G401 (cell line): ENCODE measurements around the gene HYCC2. TPM values are rescaled to one million over a fixed set of nuclear protein-coding genes. Genes with fewer than 3 reads are reported as not detected.
"Not testable (repeated sequence)": the region's sequence is repeated elsewhere in the genome, so short reads cannot be mapped to it uniquely, and the experiment has no call there.

Experiments used
- DNase-seq: peaks from one replicate; pipeline ENCODE4 v3.0.0-alpha.2; 2015; ENCODE audit warnings: low spot score
- in situ Hi-C: cut with HindIII; loops from 2 replicates; pipeline ENCODE4 v1.10.0; 2016; ENCODE audit warnings: low sequenced_read_pairs, mixed read lengths
- total RNA-seq: library from RNA; depleted of rRNA; stranded (reverse); fragments of >200 nt; shearing (Covaris generic); gene quantifications from 2 replicates; pipeline ENCODE4 v1.2.3, GENCODE V29; 2014; rRNA removed

Gene HYCC2
- total RNA-seq = 0.49 and 3.2 TPM in 2 replicates

DNA sequence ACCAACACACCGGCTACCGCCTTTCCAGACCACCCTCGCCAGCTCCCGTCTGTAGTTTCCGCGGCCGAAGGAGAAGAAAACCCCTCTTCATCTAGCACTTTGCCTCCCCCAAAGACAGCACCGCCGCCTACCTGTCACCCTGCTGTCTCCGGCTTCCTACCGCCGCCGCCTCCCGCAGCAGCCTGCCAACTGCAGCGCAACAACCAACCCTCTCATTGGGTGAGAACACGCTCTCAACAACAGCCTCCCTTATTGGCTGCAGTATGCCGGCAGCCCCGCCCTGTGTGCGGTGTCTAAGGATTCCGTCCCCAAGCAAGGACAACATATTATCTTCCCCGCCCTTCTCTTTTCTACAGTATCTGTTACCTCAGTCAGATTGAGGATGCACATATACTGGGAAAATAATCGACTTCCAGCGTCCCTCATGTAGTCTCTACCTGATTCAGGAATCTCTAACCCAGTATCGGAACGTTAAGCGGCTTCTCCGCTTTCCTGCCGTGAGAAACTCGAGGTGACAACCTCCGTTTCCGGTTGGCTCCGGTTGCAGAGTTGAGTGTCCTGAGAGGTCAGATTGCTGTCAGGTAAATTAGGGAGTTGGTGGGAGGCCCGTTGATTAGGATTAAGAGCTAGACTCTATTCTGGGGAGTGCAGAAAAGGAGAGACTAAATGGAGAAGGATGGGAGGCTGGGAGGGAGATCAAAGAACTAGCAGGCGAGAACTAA lies at the start of gene HYCC2, which contains the start of gene NDUFB3:
Gene HYCC2 (minus strand): TSS at position 193 of the 722 bp plus-strand sequence. CDS start 47,662 bp downstream, outside the sequence.
Gene NDUFB3 (plus strand): TSS at position 523 of the 722 bp plus-strand sequence. CDS start 6,882 bp downstream, outside the sequence.
- peak; percentile 95 for DNase-seq
- in situ Hi-C loops = no loop called here

DNA sequence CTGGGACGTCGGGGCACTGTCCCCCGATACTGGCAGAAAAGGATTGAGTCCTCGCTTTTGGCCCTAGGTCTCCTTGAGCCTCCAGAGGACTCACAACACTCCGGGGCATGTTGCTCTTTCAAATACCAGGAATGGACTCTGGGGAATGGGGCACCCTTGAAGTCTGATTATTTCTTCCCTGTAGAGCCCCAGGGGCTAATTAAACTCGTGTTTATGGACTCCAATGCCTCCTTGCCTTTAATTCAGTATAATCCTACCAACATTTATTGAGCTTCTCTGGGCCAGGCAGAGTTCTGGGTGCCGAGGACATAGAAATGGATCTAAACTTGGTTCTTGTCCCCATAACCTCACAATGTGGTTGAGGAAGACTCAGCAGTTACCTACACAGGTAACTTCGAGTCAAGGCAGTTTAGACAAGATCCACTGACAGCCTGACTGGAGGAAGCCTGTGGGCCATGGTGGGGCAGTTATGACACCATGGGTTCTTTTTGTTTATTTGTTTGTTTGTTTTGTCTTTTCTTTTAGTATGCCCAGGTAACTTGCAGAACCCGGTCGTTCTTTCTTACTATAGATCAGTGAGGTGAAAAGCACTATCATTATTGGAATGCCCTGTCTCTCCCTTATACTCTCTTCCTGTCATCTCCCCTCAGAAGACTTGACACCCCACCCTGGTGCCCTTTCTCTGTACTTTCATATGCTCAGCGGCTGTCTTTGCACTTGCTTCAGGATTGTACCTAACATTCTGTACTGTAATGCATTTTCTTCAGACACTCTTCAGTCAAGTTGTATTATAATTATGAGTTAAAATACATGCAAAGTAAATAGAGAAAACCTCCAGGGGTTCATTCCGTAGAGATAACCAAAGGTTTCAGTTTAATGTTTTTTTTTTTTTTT lies 47.7 kb upstream of the HYCC2 start:
- in situ Hi-C loops = no loop called here

DNA sequence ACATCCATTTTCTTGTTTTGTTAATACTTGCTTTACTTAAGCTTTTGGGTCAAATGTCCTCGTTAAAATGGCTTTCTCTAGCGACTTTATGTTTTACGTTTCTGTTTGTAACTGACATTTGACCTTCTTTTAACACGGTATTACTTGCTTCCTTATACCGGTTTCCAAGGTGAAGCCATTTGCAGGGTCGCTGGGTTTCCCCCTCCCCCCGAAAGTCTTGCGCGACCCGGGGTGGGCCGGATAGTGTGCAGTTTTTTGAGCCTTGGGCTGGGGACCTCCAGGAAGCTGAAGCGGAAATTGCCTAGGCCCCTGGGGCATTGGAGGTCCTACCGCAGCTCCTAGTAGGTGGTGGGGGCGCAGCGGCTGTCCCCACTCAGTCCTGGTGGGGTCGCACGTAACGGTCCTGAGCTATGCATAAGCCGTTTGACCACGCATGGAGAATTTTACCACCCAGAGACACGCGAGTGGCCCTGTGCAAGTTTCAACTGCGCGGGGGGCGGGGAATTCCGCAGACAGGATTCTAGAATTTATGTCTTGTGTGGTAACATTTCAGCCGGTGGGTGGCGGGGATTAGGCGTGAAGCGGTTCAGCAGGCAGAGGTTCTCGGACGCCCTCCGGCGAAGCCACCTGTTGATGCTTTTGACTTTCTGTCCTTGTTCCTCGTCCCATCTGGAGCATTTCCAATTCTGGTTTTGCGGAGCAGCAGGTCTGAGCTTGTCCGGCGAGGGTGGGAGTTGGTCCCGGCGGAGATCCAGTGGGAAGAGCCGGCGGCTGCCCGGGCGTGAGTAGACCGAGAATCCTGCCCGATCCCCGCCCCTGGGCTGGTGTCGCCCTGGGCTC lies 46.9 kb upstream of the HYCC2 start:
- in situ Hi-C loops = no loop called here

More for the DNA sequence above, 47.7 kb upstream of the HYCC2 start:
- peak; percentile 66 for DNase-seq

GRCh38 chr2:201117735-201118094 lies 46.2 kb upstream of the HYCC2 start:
- DNase-seq, in situ Hi-C loops: not testable (repeated sequence)

More for the DNA sequence above, 46.9 kb upstream of the HYCC2 start:
- DNase-seq = peak; percentile 85

- in situ Hi-C loops = no loop called here
- peak; percentile 64 for DNase-seq
These were observed 45.7 kb upstream of the HYCC2 start for GRCh38 chr2:201116959-201117734.

DNA sequence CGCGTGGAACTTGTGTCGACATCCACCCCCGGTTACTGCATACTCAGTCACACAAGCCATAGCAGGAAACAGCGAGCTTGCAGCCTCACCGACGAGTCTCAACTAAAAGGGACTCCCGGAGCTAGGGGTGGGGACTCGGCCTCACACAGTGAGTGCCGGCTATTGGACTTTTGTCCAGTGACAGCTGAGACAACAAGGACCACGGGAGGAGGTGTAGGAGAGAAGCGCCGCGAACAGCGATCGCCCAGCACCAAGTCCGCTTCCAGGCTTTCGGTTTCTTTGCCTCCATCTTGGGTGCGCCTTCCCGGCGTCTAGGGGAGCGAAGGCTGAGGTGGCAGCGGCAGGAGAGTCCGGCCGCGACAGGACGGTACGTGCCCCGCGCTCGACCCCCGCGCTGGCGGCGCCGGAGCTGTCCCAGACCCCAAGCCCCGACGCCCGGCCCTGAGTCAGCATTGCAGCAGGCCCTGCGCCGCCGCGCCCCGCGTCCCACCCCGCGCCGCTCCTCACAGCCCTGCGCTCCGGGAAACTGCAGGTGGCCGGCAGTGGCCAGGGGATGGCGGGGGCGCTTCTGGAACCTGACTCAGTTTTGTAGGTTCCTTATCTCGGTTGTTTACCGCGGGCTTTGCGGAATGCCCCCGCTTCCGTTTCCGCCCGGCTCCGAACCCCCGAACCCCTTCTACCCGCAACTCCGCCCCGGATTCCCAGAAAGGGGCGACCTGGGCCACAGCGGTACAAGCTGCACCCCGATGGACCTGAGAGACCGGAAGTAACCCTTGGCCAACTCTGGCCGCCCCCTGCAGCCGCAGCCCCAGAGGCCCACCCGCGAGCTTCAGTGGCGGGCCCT lies 44.9 kb upstream of the HYCC2 start, which contains the start of gene CFLAR:
Gene CFLAR (plus strand): TSS at position 50 of the 844 bp plus-strand sequence. CDS start 13,702 bp downstream, outside the sequence.
- in situ Hi-C loops = no loop called here
- peak; percentile 78 for DNase-seq

- in situ Hi-C loops = no loop called here
- DNase-seq = no peak
These were observed 43.4 kb upstream of the HYCC2 start for GRCh38 chr2:201114846-201115245.

- in situ Hi-C loops = no loop called here
These were observed 42.9 kb upstream of the HYCC2 start for GRCh38 chr2:201114350-201114749.

DNA sequence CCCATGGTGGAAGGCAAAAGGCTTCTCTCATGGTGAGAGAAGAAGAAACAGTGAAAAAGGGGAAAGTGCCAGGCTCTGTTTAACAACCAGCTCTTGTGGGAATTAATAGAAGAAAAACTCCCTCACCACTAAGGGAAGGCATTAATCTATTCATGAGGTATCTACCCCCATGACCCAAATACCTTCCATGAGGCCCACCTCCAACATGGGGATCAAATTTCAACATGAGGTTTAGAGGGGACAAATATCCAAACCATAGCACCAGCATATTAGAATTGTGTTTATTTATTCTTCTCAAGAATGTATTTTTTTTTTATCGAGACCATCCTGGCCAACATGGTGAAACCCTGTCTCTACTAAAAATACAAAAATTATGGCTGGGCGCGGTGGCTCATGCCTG lies 39.6 kb upstream of the HYCC2 start:
- in situ Hi-C loops = no loop called here

More at GRCh38 chr2:201114350-201114749, 42.9 kb upstream of the HYCC2 start:
- no peak for DNase-seq

DNA sequence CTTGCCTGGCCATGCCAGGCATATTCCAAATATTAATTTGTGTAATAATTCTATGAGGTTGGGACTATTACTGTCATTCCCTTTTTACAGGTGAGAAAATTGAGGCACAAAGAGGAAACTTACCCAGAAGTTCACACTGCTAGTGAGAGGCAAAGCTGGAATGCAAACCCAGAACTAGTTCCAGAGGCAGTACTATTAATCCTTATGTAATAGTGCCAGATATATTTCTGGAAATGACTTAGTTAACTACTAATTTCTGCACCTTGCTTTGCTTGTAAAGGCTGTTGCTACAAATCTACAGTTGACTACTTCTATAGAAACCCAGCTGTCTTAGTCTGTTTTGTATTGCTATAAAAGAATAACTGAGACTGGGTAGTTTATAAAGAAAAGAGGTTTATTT lies 39.1 kb upstream of the HYCC2 start:
- DNase-seq = no peak
- in situ Hi-C loops = no loop called here

More for the DNA sequence above, 39.6 kb upstream of the HYCC2 start:
- no peak for DNase-seq

DNA sequence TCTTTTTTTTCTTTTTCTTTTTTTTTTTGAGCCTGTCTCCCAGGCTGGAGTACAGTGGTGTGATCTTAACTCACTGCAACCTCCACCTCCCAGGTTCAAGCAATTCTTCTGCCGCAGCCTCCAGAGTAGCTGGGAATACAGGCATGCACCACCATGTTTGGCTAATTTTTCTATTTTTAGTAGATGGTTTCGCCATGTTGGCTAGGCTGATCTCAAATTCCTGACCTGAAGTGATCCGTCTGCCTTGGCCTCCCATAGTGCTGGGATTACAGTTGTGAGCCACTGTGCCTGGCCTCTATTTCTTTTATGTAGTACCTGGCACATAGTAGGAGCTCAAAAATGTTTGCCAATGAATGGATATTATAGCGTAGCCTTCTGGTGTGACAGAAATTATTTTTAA lies 37.7 kb upstream of the HYCC2 start:
- no peak for DNase-seq
- in situ Hi-C loops = no loop called here

GRCh38 chr2:201108341-201108740 lies 36.9 kb upstream of the HYCC2 start:
- DNase-seq = peak; percentile 67
- in situ Hi-C loops = no loop called here

DNA sequence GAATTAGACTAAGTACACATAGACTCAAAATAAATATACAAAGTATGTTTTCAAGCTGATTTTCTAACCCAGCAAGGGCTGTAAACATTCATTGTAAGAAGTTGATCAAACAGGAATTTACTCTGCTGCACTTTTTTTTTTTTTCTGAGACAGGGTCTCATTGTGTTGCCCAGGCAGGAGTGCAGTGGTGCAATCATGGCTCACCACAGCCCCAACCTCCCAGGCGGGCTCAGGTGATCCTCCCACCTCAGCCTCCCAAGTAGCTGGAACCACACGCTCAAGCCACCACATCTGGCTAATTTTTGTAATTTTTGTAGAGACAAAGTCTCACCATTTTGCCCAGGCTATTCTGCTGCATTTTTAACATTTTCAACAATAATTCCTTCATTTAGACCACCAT lies 36.2 kb upstream of the HYCC2 start:
- in situ Hi-C loops = no loop called here
- DNase-seq = no peak

DNA sequence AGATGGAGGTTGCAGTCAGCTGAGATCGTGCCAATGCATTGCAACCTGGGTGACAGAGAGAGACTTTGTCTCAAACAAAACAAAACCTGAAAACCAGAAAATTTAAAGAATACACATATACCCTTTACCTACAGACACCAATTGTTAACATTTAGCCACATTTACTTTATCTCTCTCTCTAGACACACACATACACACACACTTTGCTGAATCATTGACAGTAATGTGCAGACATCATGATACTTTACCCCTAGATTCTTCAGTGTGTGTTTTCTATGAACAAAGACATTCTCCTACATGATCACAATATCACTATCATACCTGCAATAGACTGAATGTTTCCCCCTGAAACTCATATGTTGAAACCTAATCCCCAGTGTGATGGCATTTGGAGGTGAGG lies 34.3 kb upstream of the HYCC2 start:
- DNase-seq = no peak
- in situ Hi-C loops = no loop called here

GRCh38 chr2:201100497-201100896 lies 29.0 kb upstream of the HYCC2 start:
- in situ Hi-C loops = no loop called here

GRCh38 chr2:201093573-201093972 lies 22.1 kb upstream of the HYCC2 start:
- DNase-seq = no peak
- in situ Hi-C loops = no loop called here

More at GRCh38 chr2:201100497-201100896, 29.0 kb upstream of the HYCC2 start:
- DNase-seq = no peak

GRCh38 chr2:201090574-201090973 lies 19.1 kb upstream of the HYCC2 start:
- in situ Hi-C loops = no loop called here
- DNase-seq = no peak
